Ovary (tissue), 9 donors: Measurements from ENCODE around the gene FBXL19. TPM values are rescaled to one million over a fixed set of nuclear protein-coding genes. Genes with fewer than 3 reads are reported as not detected.
"Not testable (repeated sequence)": the region's sequence is repeated elsewhere in the genome, so short reads cannot be mapped to it uniquely, and the experiment has no call there.

Source experiments
- DNase-seq, 5 donors: peaks; one replicate each; pipeline ENCODE4 v3.0.0-alpha.2; 2019 to 2020
- H3K27ac ChIP-seq, 2 donors: fragments of 200-600 bp; one replicate each; pipeline versions ENCODE4 v1.5.1 to v1.8.0; 2019 to 2022
- H3K27me3 ChIP-seq: fragments of 200-600 bp; one replicate; pipeline ENCODE4 v1.8.0; 2022
- H3K36me3 ChIP-seq: fragments of 200-600 bp; sonication (generic); one replicate; pipeline ENCODE4 v1.5.1; 2019
- H3K4me1 ChIP-seq: one replicate; pipeline ENCODE4 v1.8.1; 2013; ENCODE audit warnings: mild to moderate bottlenecking, moderate library complexity; ENCODE audit not compliant: insufficient read depth
- H3K4me3 ChIP-seq: fragments of 200-600 bp; sonication (generic); one replicate; pipeline ENCODE4 v1.5.1; 2017
- H3K9me3 ChIP-seq, 2 donors: fragments of 200-600 bp in 1 of 2; sonication (generic) in 1 of 2; one replicate each; pipeline versions ENCODE4 v1.5.1 to v1.8.1; 2013 to 2019; ENCODE audit warnings: mild to moderate bottlenecking in 1 of 2, moderate library complexity in 1 of 2
- EP300 ChIP-seq: sonication (generic); formaldehyde crosslinking; IDR thresholded peaks from one replicate; pipeline ENCODE4 v1.6.1; 2017; ENCODE audit warnings: antibody characterized with exemption
- POLR2A ChIP-seq: fragments of 450-650 bp; IDR thresholded peaks from one replicate; pipeline ENCODE4 v1.6.1; 2017; ENCODE audit warnings: antibody characterized with exemption, mild to moderate bottlenecking, moderate library complexity
- WGBS, 3 donors: extraction: QIAGEN DNeasy Blood & Tissue Kit in 1 of 3; methylation state at CpG; one replicate each; pipeline versions ENCODE4 v1.1.5 to v1.1.7; 2013 to 2017; 5-methylcytosine and 5-hydroxymethylcytosine counted together
- intact Hi-C, 4 donors: fragments of 100-400 bp; cut with DNase I; formaldehyde crosslinking; loops; one replicate each; pipeline versions ENCODE4 v1.11.0 to v1.15.1; 2022 to 2023
- polyA plus RNA-seq, 2 donors: library from polyadenylated mRNA; stranded (reverse); fragments of 200-250 nt in 1 of 2; fragments of 350-450 nt in 1 of 2; fragmentation: Illumina TruSeq in 1 of 2; extraction: RNeasy Lipid Tissue Mini Kit (QIAGEN cat#74804) in 1 of 2; gene quantifications; one replicate each; pipeline ENCODE4 v1.2.3, GENCODE V29; 2013 to 2014
- total RNA-seq, 7 donors: library from RNA; depleted of rRNA in 2 of 7; stranded (reverse); fragments of >200 nt in 2 of 7; fragmentation: NEBNext Ultra II Directional in 3 of 7; extraction: Animal tissue kit (Norgen Biotek cat#: 25700) in 3 of 7; gene quantifications; one replicate each; pipeline versions ENCODE4 v1.1.0 to v1.2.4, GENCODE V29; 2016 to 2023
- TF ChIP-seq, protein P1 (sequence below), 3 donors: fragments of 450-650 bp in 2 of 3; fragments of 200-600 bp in 1 of 3; IDR thresholded peaks; one replicate each; pipeline versions ENCODE4 v1.5.1 to v1.8.0; 2016 to 2022; ENCODE audit warnings: antibody characterized with exemption in 3 of 3, mild to moderate bottlenecking in 1 of 3
- donor health status: DM: no; HTN: no; CAD: no; lungs with moderate emphysema.
- donor health status: DM: no; HTN: no; CAD: no.
- donor health status: Bipolar disorder and iron deficiency.
- donor health status: DM: yes; HTN: yes; CAD: no.
- donor health status: DM: no; HTN: no; CAD: no.
- donor health status: DM: yes; HTN: yes; CAD: no.

Gene FBXL19
- total and polyA plus RNA-seq, 9 donors = 1.6 to 24.3 (median 14.4) TPM

DNA sequence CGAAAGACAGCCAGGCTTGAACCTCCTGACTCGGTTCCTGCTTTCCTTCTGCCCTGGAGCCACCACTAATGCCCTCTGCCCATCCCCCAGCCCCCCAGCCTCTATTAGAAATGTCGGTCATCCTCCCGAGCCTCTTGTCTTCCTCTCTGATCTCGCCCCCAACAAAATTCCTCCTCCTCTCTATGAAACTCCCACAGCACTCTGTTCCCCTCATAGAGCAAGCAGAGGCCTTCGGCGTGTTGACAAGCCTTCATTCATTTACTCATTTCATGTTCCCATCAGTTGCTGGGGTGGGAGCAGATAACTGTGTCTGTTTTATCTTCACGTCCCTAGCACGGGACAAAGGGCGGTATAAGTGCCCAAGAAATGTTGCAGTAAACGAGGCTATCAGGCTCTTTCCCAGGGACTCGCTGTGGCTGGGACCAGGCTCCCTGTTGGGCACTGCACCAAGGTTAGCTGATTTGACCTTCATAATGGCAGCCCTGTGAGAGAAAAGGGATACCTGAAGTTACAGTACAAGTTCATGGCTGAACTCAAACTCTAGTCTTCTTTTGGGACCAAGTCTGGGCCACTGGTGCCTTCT is 7.8 kb downstream of the FBXL19 start:
- no peaks in the 10 kb centered on the region for H3K27me3 ChIP-seq
- H3K4me1 ChIP-seq = no peaks in the 10 kb centered on the region
- H3K36me3 ChIP-seq = no peaks in the 10 kb centered on the region
- H3K27ac ChIP-seq = no peak overlapping the region
- intact Hi-C loops = no loop called here
- H3K4me3 ChIP-seq = no peak overlapping the region
- TF ChIP-seq EP300 (no peak), POLR2A (no peak)
- TF ChIP-seq, protein P1, sequence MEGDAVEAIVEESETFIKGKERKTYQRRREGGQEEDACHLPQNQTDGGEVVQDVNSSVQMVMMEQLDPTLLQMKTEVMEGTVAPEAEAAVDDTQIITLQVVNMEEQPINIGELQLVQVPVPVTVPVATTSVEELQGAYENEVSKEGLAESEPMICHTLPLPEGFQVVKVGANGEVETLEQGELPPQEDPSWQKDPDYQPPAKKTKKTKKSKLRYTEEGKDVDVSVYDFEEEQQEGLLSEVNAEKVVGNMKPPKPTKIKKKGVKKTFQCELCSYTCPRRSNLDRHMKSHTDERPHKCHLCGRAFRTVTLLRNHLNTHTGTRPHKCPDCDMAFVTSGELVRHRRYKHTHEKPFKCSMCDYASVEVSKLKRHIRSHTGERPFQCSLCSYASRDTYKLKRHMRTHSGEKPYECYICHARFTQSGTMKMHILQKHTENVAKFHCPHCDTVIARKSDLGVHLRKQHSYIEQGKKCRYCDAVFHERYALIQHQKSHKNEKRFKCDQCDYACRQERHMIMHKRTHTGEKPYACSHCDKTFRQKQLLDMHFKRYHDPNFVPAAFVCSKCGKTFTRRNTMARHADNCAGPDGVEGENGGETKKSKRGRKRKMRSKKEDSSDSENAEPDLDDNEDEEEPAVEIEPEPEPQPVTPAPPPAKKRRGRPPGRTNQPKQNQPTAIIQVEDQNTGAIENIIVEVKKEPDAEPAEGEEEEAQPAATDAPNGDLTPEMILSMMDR (IDR thresholded peaks at IDR 0.05) = no peak
- WGBS, 3 donors = 66 to 75% (median 67%) methylated on average over 12 of the region's 12 CpGs
- DNase-seq = no peak
- no peaks in the 10 kb centered on the region for H3K9me3 ChIP-seq

DNA sequence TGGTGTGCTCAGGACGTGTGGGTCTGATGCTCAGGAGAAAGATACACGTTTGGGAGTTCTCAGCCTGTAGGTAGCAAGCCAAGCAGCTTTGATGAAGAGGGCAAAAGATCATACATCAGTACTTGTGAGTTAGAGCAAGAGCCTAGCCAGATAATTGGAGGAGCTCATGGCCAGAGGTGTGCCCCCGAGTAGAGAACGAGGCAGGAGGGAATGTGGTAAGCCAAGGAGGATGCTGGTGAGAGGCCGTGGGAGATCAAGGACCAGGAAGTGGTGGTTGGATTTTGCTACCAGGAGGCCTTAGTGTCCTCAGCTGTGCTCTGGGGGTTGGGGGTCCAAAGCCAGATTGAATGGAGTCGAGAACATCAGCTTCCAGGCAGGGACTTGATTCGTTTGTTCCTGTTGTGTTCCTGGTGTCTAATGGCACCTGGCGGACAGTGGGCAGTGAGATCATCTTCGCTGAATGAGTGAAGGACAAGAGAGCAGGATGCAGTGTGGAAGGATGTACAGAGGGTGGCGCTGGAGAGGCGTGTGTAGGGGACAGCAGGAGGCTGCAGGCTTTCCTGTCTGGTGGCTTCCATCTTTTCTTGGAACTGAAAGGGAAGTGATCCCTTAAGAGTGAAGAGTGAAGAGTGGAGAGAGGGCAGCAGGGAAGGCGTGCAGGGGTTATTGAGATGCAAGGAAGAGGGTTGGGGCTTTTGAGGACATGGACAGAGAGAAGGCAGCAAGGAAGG is 11.6 kb downstream of the FBXL19 start:
- no peak overlapping the region for H3K27ac ChIP-seq
- intact Hi-C loops = no loop called here
- H3K4me3 ChIP-seq = no peak overlapping the region
- H3K4me1 ChIP-seq = no peaks in the 10 kb centered on the region
- WGBS, 3 donors = 57 to 65% (median 60%) methylated on average over 12 of the region's 12 CpGs
- DNase-seq = peak in 1 of 5 donors; percentile 55
- no peaks in the 10 kb centered on the region for H3K9me3 ChIP-seq
- no peaks in the 10 kb centered on the region for H3K27me3 ChIP-seq
- H3K36me3 ChIP-seq = no peaks in the 10 kb centered on the region
- no peak for TF ChIP-seq POLR2A
- no peak for TF ChIP-seq EP300
- TF ChIP-seq, protein P1 (IDR thresholded peaks at IDR 0.05) = no peak

DNA sequence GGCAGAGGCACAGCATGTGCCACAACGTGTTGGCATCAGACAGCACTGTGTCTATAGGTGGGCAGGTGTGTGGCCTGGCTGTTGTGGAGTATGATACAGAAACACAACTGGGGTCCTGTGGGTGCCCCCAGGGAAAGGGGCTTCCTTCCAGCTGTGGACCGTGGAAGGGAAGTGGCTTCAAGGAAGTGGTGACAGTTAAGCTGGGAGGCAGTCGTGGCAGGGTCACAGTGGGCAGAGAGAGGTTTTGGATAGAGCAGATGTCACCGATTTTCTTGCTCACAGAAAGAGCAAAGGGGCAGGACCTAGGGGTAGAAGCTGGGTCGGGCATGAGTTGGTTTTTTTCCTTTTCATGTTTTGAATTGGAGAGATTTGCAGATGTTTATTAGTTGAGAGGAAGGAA is 14.3 kb downstream of the FBXL19 start:
- TF ChIP-seq, protein P1 (IDR thresholded peaks at IDR 0.05) = no peak
- TF ChIP-seq EP300 = no peak
- no peak for TF ChIP-seq POLR2A
- Histone ChIP-seq H3K4me3 (no peak overlapping the region), H3K27me3 (no peaks in the 10 kb centered on the region), H3K36me3 (no peaks in the 10 kb centered on the region), H3K4me1 (no peaks in the 10 kb centered on the region), H3K9me3 (no peaks in the 10 kb centered on the region), H3K27ac (no peak overlapping the region)
- WGBS, 3 donors = 60 to 64% (median 62%) methylated on average over 5 of the region's 5 CpGs
- intact Hi-C loops = no loop called here
- no peak for DNase-seq

DNA sequence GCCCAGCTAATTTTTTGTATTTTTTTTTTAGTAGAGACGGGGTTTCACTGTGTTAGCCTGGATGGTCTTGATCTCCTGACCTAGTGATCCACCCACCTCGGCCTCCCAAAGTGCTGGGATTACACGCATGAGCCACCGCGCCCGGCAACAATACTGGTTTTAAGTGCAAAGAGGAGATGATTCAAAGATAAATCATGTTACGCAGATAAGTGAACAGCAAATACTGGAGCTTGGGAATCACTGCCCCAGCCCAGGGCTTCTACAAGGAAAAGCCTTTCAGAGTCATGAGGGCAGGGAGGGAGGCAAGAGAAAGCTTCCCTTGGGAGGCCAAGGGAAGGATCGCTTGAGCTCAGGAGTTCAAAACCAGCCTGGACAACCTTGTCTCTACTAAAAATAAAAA is 16.2 kb downstream of the FBXL19 start:
- H3K4me1 ChIP-seq, H3K4me3 ChIP-seq, H3K9me3 ChIP-seq, H3K36me3 ChIP-seq, H3K27ac ChIP-seq, H3K27me3 ChIP-seq, intact Hi-C loops, DNase-seq: not testable (repeated sequence)
- 88 to 92% (median 90%) methylated on average over 8 of the region's 8 CpGs for whole genome bisulfite sequencing, 3 donors
